Activated CD4-positive, alpha-beta T cell treated with anti-CD3 and anti-CD28 coated beads, Interleukin-2, Interleukin-6, amounts not matched to agents 100 ng/mL and 50 ng/mL, durations not matched to agents 16 hours and 8 hours (primary cell): ENCODE data around the gene FTO.

Experiments used
- DNase-seq: peaks from one replicate; pipeline ENCODE4 v3.0.0-alpha.2; 2020

FTO gene

DNA sequence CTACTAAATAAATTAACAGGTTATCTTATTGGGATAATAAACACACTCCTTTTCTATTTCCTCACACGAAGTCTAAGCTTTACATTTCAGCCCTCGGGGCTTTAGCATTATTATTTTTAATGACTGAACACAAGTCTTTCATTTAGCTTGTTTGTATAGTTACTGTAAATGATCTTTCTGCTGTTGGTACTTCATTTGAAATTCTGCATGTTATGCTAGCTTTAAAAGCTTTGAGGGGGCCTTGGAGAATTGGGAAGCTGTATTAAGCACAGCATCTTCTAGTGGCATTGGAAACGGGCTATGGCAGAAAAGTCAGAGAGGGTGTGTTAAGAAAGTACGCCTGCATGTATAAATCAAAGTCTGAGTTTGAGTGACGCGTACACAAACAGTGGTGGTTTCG lies 243.7 kb downstream of the FTO start:
- DNase-seq: no peak

- DNase-seq: no peak
These were observed 244.4 kb downstream of the FTO start for GRCh38 chr16:53948326-53948725.

DNA sequence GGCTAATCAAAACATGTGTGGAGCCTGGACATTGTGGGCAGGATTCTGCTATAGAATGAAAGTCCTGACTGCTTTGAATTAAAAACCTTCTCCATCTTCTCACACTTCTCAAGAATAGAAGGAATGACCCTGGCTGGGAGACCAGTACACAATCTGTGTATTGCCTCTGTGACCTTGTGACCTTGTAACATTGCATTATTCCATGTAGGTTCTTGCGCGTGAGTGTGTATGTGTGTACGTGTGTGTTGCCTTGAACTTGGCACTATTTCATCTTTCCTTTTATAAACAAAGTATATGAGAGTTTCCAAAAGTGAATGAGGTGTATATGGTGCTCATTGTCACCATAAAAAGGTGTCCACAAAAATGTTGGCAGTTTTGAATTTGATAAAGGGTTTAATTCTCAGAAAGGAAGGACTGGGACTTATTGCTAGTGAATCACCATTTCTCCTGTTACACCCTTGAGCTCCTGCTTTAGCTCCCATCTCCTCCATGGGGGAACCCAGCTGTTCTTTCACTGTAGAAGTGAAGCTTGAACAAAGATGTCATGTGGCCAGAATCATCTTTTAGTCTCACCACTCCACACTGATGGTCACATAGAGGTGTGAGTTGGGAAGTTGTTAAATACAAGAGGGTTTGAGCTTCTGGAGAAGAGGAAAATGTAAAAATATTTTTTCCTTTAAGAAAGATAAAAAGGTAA lies 244.9 kb downstream of the FTO start:
- no peak for DNase-seq

DNA sequence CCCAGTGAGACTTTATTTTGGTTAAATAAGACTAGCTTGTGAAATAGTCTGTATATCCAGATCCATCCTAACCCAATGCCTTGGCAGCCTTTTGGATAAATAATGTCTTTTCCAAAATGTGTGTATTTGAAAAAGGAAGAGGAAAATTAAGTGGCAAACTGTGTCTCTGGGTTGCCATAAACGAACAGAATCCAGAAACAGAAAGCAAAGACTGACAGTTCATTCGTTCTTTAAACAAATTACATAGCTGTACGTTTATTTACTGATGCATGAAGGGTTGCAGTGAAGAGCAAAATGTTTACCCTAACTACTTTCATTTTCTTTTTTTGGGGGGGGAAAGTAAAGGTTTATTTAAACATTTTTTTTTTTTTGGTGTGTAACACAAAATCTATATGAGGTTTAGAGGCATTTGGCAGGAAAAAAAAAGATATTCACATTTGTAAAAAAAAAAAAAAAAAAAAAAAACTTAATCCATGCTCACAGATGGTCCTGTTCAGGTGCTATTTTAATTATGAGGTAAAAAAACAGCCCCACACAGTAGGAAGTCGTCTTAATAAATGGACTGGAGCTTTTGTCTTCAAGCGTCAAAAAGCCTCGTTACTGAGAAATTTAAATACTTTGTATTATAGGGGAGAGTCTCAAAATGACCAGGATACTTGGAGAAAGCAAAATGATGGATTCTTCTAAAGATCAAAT lies 245.9 kb downstream of the FTO start:
- DNase-seq: no peak

DNA sequence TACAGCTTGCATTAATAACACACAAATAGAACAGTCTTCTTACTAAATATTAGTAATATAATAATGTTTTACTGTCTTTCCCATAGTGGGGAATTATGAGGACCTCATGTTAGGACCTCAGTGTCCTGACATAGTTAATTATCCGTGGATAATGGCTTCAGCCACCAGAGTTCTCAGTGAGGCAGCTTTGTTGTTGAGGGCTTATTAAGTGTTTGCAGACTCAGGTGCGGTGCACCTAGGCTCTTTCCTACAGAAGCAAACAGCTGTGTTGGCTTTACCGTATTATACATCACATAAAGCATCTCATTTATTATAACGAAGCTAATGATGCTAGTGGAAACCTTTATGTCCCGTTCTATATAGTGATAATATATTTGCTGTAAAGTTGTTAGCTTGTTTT lies 246.7 kb downstream of the FTO start:
- DNase-seq: no peak

- peak; percentile 10 for DNase-seq
These were observed 248.6 kb downstream of the FTO start for GRCh38 chr16:53952215-53953208.

DNA sequence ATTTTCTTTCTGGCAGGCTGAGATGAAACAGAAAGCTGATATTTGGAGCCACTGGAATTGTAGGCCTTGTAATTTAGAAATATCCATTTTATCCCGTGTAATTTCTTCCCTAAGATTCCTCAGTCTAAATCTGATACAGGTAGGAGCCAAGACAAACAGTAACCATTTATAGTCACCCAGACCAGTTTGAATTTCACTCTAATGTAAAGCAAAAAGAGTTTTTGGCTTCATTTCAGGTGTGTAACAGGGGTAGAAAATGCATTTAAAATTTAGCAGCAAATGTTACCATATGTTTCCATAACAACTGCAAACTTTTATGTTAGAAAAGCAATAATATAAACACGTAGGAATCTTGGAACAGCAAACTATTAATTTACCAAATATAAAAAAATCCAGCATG lies 249.4 kb downstream of the FTO start:
- no peak for DNase-seq

- DNase-seq: no peak
These were observed 251.4 kb downstream of the FTO start for GRCh38 chr16:53955221-53955875.

DNA sequence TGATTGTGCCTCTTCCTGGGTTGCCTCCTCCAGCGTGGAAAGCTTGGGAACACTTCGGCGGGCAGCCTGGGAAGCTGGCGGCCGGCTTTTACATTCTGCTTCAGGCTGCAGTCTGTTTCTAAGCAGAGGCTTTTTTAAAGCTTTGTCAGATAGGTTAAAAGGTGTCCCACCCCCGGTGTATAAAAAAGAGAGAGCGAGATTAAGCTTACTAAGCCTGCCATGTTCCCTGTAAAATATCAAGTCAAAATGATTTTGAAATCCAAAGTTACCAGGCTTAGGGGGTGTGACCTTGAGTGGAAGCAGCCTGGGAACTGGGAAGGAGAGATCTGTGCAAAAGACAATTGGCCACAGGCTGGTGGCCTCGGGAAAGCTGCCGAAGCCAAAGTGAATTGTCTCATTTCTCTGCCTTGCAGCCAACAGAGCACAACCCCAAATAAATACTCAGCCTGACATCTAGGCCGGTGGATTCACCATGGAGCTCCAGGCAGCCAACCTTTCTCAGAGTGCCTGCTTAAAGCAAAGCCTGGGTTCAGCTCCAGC lies 254.5 kb downstream of the FTO start:
- no peak for DNase-seq

GRCh38 chr16:53960050-53960812 lies 256.3 kb downstream of the FTO start:
- no peak for DNase-seq

GRCh38 chr16:53960954-53961616 lies 257.1 kb downstream of the FTO start:
- no peak for DNase-seq

- no peak for DNase-seq
These were observed 258.1 kb downstream of the FTO start for GRCh38 chr16:53962041-53962440.

GRCh38 chr16:53964145-53964790 lies 260.3 kb downstream of the FTO start:
- DNase-seq: no peak

GRCh38 chr16:53966821-53967571 lies 263.0 kb downstream of the FTO start:
- no peak for DNase-seq

DNA sequence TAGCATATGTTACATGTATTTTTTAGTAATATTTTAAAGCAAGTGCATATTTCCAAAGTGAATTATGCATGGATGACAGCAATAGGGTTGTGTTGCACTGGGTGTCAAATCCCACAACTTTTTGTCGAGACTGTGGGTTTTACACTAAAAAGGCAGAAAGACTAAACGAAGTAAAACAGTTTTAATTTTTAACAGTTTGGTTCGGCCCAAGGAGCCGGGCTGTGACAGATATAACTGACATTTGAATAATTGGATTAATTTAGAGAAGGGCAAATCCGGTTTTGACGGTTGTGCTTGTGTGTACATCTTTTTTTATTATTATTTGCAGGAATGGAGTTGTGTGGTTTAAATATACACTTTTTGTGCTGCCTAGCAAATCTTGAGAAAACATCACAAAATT lies 263.6 kb downstream of the FTO start:
- no peak for DNase-seq

GRCh38 chr16:53968454-53968853 lies 264.5 kb downstream of the FTO start:
- no peak for DNase-seq

- no peak for DNase-seq
These were observed 264.9 kb downstream of the FTO start for GRCh38 chr16:53968896-53969295.

- no peak for DNase-seq
These were observed 267.7 kb downstream of the FTO start for GRCh38 chr16:53971616-53972015.

- no peak for DNase-seq
These were observed 269.1 kb downstream of the FTO start for GRCh38 chr16:53973021-53973420.

GRCh38 chr16:53974484-53975080 lies 270.6 kb downstream of the FTO start:
- DNase-seq: no peak
